NCI-H510A (cell line): Measurements from ENCODE around the gene AMBP.

ENCODE experiments used
- DNase-seq: peaks from one replicate; lab custom pipeline; 2025; lab: John Stamatoyannopoulos, UW

AMBP gene

DNA sequence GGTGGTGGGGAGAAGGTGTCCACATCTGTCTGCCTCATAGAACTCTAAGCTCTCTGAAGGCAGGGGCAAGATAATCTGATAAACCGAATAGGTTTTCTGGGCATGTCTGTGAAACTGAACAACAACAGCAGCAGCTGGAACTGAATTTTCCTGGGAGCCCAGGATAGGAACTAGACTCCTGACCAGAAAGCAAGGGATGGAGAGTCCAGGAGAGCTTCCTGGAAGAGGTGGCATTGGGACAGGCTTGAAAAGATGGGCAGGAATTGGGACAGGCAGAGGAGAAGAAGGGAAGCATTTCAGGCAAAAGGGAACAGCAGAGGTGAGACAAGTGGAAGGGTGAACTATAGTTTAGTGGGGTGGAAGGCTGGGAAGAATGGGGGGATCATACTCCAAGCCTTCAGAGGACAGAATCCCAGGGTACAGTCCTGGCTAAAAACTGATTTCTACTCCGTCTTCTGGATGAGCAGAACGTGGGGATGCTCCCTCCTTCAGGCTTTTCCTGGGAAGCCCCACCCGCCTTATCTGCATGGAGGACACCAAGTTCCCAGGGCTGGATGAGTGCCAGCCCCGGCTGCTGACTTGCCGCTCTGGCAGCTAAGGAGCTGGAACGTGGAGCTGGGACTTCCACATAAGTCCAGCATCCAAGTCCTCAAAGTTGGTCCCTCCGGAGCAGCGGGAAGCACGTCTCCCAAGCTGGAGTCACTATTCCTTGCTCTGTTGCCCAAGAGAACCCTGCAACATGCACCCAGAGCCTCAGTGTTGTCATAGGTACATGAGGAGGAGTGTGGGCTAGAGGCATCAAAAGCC lies 34.9 kb upstream of the AMBP start:
- no peak for DNase-seq

DNA sequence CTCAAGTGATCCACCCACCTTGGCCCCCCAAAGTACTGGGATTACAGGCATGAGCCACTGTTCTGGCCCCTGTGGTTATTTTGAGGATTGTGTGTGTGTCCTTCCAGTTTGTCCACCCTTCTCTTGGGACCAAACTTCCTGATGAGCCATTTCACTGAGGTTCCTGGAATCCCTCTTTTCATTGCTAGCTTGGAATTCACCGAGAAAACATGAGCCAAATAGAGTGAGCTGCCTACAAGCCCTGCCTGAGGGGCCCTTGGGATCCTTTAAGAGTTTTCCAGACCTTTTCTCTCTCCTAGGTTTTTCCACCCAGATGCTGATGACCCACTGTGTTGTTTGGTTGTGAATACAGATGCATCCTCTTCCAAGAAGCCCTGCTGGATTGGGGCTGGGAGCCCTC lies 34.2 kb upstream of the AMBP start:
- no peak for DNase-seq

GRCh38 chr9:114110180-114110579 lies 32.1 kb upstream of the AMBP start:
- no peak for DNase-seq

DNA sequence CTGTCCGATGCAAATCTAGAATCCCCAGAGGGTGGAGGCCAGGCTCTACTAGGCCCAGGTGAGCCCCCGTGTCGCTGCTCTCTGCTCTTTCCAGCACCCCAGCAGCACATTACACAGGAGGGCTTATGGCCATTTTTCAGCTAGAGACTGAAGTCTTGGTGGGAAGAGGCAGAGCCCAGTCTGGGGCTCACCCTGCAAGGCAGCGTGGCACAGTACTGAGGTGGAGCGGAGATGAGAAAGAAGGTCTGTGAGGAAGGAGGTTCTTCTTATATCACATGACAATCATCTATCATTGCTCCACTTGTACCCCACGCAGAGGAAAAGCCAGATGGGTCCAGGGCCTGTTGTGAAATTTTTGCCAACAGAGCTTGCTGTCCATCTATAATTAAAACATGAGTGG lies 31.0 kb upstream of the AMBP start:
- DNase-seq, result no peak

GRCh38 chr9:114108016-114108833 lies 30.1 kb upstream of the AMBP start:
- DNase-seq, result peak; percentile 32

DNA sequence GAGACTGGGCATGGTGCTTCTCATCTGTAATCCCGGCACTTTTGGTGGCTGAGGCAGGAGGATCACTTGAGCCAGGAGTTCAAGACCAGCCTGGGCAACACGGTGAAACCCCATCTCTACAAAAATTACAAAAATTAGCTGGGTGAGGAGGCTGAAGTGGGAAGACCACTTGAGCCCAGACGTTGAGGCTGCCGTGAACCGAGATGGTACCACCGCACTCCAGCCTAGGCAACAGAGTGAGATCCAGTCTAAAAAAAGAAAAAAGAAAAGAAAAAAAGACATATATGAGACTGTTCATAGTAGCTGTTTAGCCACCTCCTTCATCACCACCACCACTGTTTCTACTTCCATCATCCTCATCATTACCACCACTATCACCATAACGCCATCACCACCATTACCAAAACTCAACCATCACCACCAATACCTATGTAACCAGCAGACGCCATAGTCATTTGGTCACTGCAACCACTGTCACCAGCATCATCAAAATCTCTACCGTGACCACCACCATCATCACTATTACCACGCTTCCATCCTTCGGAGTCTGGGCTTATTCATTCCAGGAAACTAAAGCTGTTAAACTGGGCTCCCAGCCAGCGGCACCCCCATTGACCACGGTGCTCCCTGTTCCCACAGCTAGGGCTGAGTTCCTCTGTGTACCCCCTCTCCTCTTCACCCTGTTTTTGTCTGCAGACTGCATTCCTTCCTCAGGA lies 29.3 kb upstream of the AMBP start:
- no peak for DNase-seq

- no peak for DNase-seq
Measured at GRCh38 chr9:114105236-114105635, 27.1 kb upstream of the AMBP start.

GRCh38 chr9:114102484-114102883 lies 24.4 kb upstream of the AMBP start:
- no peak for DNase-seq

DNA sequence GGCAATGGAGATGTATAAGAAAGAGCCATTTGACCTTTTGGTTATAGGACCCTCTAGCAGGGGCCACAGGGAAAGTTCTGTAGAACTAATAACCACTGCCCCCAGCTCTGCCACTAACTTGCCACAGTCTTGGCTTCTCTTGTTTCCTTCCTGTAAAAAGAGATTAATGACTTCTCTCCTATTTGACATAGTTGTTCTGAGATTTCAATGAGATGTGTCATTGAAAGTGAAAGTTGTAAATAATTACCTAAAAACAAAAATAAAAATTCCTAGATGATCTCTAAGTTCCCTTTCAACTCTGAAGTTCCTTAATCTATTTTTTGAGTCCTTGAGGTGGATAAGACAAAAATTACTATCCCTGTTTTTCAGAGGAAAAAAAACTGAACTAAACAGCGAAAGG lies 22.4 kb upstream of the AMBP start:
- DNase-seq, result no peak

GRCh38 chr9:114099669-114100270 lies 21.7 kb upstream of the AMBP start:
- no peak for DNase-seq

DNA sequence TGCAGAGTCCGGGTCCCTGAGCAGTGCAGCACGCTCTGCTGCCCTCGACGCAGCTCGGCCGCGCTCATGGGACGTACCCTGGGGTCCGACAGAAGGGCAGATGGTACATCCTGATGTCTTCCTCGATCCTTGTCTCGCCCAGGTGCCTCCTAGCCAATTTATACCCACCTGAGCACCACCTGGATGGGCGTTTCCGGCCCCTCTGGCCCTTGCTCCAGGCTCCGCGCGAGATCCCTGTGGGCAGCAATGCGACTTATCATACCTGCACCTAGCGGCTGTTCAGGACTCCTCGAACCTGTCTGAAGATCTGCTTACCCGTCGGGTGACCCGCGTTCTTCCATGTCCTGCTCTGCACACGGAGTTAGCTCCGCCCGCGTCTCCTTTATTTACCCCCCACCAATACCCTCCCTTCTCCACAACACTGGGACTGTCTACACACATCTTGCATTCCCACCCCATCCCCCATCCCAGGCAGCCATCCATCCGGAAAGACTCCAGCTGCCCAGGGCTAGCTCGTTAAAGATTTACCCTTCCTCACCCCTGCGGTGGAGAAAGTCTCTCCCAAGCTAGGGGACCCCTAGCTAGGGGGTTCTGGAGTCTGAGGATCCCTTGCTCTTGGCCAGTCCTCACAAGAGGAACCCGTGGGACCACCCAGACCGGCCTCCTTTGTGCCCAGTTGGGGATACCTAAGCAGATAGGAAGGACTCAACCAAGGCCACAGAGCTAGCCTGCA lies 21.0 kb upstream of the AMBP start, which contains the start of gene KIF12:
Gene KIF12 (minus strand): TSS at position 357 of the 733 bp plus-strand sequence. CDS start 16 bp downstream, at position 341.
- DNase-seq, result peak; percentile 76

- DNase-seq, result peak; percentile 35
Measured at GRCh38 chr9:114098021-114098935, 20.2 kb upstream of the AMBP start.

DNA sequence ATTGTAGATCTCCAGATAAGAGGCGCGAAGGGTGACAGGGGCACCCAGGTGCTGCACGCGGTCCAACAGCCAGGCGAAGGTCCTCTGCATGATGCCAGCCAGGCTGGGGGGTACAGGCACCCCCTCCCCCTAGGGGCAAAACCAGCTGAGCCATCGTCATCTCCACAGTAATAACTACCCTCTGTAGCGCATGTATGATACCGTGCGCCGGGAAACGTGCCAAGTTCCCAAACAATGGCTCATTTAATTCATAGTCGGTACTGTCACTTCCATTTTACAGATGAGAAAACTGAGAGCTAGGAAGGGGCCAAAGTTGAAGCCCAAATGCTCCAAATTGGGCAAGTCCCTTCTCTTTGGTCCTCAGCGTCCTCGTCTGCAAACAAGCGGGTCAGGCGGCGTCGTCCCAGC lies 19.5 kb upstream of the AMBP start:
- no peak for DNase-seq

DNA sequence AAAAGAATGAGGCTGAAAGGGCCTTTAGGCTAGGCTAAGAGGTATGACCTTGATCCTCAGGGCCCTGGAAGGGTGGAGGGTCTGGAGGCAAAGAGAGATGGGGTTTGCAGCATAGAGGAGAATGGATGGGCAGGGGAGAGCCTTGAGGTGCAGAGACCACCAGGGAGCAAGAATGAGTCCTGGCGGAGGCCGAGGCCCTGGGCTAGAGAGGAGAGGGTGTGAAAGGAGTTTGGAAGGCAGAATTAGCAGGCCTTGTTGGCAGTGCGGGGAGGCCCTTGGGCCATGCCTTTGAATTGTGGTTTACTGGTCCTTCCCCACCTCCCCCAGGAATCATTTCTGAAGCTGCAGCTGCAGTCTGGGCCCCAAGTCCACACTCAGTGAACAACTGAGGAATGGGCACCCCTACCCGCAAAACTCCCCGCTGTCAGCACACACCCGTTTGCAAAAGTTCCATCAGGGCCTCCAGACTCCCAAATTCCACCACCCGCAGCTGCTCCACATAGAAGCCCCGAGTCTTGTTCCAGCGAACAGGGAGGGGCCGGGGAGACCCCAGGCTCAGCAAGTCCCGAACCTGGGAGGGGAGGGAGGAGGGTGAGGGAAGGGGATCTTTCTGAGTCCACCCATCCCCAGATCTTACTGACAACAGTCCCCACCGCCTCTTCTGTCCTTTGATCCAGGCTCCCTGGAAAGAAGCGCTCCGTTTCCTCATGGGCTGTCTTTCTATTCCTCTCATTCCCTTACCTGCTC lies 18.9 kb upstream of the AMBP start:
- DNase-seq, result no peak

DNA sequence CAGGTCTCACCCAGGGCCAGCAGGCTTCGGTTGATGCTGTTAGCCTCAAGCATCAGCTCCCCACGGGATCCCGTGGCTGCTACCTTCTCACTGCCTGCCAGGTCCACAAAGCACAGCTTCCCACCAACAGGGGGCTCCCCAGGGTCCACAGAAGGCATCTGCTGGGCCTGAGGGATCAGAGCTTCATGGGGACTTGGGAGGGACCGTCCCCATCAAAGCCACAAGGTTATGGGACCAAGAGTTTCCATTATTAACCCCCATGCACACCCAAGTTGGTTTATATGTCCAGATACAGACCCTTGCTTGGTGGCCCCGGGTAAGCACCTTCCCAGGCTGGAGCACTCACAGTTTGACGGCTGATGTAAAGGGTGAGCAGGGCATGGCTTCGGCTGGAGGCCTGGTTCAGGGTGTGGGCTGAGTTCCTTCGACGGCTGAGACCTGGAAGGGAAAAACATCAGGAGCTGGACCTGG lies 18.0 kb upstream of the AMBP start:
- DNase-seq, result no peak

DNA sequence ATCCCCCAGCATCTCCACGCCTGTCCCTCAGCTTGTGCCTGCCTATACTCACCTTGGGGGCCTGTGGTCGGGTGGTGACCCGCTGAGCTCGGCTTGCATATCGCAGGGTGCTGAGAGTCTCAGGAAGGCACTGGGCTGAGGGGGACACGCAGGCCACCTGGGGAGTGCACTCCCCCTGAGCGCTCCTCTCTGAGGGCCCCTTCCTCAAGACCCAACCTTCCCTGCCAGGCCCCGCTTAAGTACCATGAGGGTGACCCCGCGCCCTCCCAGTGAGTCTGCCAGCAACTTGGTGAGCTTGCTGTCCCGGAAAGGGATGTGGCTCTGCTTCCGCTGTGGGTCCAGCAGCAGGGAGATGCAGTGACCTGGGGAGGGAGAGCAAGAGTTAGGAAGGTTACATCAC lies 16.9 kb upstream of the AMBP start:
- DNase-seq, result no peak

- DNase-seq, result no peak
Measured at GRCh38 chr9:114093761-114094505, 15.8 kb upstream of the AMBP start.

DNA sequence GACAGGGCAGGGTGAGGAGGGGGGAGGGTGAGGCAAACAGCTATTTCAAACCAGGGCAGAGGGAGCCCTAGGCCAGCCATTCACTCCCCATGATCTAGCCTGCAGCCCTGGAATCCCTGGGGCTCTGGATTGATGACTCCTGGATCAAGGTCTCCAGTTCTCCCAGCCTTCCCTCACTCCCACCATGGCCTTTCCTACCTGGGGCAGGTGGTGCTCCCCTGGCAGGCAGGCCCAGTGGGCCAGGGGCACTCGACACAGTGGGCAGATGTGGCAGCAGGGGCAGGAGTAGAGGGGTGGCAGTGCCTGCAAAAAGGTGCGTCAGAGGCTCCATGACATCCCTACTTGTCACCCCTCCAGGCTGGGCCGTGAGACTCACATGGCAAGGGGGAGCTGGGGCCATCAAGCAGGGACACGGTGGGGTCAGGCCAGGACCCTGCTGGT lies 15.0 kb upstream of the AMBP start:
- no peak for DNase-seq

GRCh38 chr9:114092336-114092735 lies 14.2 kb upstream of the AMBP start:
- no peak for DNase-seq
